CD4-positive, alpha-beta T cell treated with Interleukin-15 for 4 hours (primary cell): ENCODE measurements around the gene DRC7.
A peak's percentile ranks its signal among the peaks of the same experiment; 100 is the strongest.
"Not testable (repeated sequence)": the region's sequence is repeated elsewhere in the genome, so short reads cannot be mapped to it uniquely, and the experiment has no call there.

Source experiments
- DNase-seq: peaks from one replicate; pipeline ENCODE4 v3.0.0-alpha.2; 2020; ENCODE audit warnings: low spot score

DRC7 gene

GRCh38 chr16:57735755-57736418 lies 41.3 kb downstream of the DRC7 start, which contains the start of gene KATNB1:
Gene KATNB1 (plus strand): TSS chr16:57735770. CDS start chr16:57737244, 1,474 bp downstream.
- no peak for DNase-seq

DNA sequence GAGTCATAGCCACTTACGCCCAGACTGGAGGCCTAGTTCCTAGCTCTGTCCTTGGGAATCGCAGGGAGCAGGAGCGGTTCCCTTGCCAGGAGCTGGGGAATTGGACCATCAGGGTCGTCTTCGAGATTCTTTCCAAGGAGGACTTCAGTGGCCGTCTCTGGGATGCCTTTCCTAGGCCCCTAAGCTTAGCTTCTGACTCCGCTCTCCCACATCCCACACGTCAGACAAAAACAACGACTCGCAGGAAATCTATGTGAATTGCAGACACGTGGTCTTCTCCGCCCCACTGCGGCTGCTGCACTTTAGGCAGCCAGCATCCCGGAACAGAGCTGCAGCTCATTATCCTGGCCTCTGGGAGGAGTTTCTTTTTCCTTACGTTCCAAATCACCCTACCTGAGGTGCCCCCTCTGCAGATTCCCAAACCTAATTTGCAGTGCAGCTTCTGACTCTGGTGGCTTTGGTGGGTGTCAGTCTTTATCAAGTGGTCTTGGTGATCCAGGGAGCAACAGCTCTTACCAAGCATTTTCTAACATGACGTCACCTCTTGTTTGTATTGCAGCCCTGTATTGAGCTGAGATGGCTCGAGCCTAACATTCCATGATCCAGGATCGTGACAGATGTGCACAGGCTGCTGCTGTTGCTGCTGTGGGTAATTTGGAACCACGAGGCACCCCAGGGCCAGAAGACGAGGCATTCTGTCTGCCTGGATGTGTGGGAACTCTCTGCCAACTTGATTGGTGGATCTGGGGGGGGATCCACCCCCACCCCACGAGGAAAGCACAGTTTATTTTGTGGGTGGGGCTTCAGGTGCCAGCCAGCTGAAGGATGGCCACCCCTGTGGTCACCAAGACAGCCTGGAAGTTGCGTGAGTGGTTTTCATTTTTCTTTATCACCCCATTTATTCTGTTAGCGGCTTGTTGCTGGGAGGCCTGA lies 42.1 kb downstream of the DRC7 start:
- peak; percentile 41 for DNase-seq

- DNase-seq, result no peak
Measured at GRCh38 chr16:57738844-57739243, 44.2 kb downstream of the DRC7 start.

GRCh38 chr16:57739756-57740422 lies 45.3 kb downstream of the DRC7 start:
- DNase-seq, result no peak

GRCh38 chr16:57740423-57741071 lies 45.9 kb downstream of the DRC7 start:
- no peak for DNase-seq

DNA sequence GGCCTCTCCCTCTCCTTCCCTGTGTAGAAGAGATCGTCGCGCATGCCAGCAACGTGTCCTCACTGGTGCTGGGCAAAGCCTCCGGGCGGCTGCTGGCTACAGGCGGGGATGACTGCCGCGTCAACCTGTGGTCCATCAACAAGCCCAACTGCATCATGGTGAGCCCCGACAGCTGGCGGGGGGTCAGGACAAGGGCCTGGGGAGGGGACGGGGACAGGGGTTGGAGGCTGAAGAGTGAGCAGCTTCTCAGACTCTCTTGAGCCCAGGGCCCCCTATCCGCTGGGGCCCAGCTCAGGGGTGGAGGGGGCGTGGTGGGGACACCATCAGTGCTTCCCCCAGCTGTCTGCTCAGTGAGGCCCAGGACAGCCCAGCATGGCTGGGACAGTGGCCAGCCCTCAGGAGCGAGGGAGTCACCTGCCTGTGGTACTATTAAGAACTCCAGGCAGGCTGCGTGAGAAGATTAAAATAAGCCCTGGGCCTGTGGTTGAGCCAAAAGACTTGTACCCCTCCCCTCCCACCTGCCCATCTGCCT lies 47.1 kb downstream of the DRC7 start:
- no peak for DNase-seq

- no peak for DNase-seq
Measured at GRCh38 chr16:57742543-57742942, 47.9 kb downstream of the DRC7 start.

DNA sequence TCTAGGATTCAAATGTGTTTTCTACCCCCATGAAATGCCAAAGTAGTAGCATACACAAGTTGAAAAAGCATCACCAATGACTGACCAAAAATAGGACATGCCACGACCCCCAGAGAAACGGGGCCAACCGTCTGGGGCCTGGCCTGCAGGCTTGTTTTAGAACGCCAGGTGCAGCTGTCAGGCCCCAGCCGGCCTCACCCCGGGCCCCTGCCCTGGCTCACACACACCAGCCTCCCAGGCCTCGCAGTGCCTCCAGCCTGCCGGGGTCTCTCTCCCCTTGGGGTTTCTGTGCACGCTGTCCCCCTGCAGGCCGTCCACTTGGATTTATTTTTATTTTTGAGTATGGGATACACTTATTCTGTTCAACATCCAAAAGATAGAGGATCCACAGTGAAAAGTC lies 48.9 kb downstream of the DRC7 start:
- no peak for DNase-seq

DNA sequence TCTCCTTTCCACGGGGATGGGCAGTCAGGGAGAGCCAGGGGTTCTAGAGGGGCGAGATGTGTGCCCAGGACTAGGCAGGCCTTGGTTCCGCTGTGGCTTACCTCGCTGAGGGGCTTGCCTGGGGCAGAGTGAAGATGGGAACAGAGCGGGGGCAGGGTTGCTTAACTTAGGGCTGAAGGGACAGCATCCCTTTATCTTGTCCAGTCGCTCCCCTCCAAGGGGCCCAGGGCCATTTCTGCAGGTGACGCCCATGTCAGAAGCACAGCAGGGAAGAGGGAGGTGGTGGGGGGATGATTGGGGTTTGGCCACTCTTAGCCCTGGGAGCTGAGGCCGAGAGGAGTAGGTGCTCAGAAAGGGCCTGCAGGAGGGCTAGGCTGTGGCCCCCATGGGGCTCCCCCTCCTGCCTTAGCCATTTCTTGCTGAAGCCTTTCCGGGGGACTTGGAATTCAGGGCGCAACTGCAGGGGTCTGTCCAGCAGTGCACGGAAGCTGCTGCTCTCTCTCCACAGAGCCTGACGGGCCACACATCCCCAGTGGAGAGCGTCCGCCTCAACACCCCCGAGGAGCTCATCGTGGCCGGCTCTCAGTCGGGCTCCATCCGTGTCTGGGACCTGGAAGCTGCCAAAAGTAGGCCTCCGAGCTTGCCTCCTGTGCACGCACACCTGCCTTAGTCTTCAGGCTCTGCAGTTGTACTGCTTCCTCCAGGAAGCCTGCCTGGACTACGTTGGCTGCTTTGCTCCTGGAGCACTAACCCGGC lies 49.5 kb downstream of the DRC7 start:
- DNase-seq, result no peak

DNA sequence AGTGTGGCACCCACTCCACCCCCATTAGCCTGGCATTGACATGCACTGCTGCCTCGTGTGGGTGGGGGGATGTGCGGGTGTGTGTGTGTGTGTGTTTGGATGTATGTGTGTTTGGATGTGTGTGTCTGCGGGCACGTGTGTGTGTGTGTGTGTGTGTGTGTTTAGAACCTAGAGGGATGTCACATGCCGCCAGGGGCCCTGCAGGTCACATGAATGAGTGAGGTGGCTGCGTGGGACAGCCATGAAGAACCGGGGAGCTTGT lies 50.0 kb downstream of the DRC7 start:
- DNase-seq, result no peak

DNA sequence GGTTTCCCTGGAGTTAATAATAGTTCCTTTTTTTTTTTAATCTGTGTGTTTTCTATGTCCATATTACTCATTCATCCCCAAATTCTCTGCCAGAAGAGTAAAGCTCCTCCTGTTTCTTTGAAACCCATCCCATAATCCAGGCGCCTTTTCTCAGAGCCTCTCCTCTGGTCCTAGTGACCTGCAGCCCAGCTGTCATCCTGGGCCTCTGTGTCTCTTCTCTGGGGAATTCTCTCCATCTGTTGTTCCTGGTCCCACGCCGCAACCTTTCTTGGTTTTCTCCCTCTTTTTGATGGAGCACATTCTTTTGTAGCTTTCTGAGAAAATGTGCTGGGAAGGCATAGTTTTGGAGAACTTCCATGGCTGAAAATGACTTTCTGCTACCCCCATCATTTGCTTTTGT lies 51.2 kb downstream of the DRC7 start:
- no peak for DNase-seq

DNA sequence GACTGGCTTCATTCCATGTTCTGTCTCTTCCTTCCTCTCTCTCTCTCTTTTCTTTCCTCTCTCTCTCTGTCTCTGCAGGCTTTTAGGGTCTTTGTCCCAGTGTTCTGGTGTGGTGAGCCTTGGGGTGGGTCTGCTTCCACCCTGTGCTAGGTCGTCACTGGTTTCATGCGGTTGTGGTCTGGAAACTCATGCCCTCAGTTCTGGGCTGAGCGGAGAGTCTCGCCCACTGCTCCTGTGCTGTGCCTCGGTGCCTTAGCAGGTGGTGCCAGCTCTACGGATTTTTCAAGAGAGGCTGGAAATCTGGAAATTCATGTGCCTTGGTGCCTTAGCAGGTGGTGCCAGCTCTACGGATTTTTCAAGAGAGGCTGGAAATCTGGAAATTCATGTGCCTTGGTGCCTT lies 51.7 kb downstream of the DRC7 start:
- DNase-seq, result not testable (repeated sequence)

DNA sequence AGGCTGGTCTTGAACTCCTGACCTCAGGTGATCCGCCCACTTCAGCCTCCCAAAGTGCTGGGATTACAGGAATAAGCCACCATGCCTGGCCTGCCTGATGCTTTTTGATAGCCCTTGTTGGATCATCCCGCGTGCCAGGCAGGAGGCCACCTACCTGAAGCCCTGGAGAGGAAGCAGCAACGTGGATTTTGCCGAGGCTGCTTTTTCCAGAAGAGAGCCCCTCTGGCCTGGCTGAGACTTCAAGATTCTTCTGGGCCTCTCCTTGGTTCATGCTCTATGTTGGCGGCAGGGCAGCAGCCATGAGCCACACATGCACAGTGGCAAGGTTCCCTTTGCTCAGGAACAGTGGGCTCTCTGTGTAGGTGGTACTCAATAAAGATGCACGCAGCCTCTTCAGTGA lies 52.5 kb downstream of the DRC7 start:
- no peak for DNase-seq

DNA sequence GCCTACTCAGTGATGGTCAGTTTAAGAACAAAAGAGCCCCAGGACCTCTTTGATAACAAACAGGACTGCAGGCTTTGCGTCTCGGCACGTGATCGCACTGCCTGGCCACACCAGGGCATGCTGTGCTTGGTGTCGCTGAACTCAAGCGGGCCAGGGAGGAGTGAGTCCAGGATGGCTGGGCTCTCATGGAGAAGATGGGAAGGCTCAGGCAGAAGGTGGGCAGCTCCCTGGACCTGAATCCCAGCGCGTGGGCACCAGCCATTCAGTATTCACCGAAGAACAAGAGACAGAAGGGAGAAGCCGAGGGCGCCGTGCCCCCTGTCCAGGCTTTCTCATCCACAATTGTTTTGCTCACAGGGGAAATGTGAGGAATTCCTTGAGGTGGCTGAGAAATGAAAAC lies 52.9 kb downstream of the DRC7 start:
- no peak for DNase-seq

GRCh38 chr16:57747996-57748395 lies 53.4 kb downstream of the DRC7 start:
- DNase-seq, result no peak

- DNase-seq, result no peak
Measured at GRCh38 chr16:57748596-57748995, 54.0 kb downstream of the DRC7 start.

DNA sequence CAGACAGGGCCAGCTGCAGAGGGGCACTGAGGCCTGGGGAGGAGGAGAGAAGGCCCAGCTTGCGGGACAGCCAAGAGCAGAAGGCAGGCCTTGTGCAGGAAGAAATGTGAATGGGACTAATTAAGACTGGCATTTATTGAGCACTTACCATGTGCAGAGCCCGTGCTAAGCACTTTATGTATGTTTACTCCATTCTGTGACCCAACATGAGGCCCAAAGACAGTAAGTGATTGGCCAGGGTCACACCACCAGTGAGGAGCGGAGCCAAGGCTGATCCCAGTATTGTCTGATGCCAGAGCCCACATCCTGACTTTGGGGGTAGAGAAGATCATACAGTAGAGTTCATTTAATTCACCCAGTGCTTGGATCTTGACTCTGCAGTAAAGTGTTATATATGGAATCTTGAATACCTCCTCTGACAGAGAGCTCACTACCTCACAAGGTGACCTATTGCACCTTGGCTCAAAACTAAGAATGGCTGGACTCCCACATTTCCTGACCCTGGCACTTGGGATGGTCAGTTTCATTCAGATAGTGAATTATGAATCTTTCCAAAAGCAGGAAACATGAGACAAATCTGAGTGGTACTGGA lies 54.6 kb downstream of the DRC7 start:
- DNase-seq, result no peak

GRCh38 chr16:57749856-57750452 lies 55.3 kb downstream of the DRC7 start:
- no peak for DNase-seq

- DNase-seq, result no peak
Measured at GRCh38 chr16:57750796-57751538, 56.4 kb downstream of the DRC7 start.
